Activated CD4-positive, alpha-beta memory T cell treated with anti-CD3 and anti-CD28 coated beads for 36 hours (primary cell): ENCODE results near the gene PTPN7. TPM values are rescaled to one million over a fixed set of nuclear protein-coding genes. Genes with fewer than 3 reads are reported as not detected.

Experiments
- CTCF ChIA-PET: fragments of 350-600 bp; sonication (Branson Sonifier 250); formaldehyde crosslinking; loops from one replicate; lab custom pipeline; 2021; ENCODE audit warnings: antibody characterized with exemption, inconsistent platforms; lab: Charles Lee
- POLR2A ChIA-PET: fragments of 350-600 bp; sonication (Branson Sonifier 250); formaldehyde crosslinking; loops from one replicate; lab custom pipeline; 2021; ENCODE audit warnings: antibody characterized with exemption; lab: Charles Lee
- DNase-seq: peaks from one replicate; pipeline ENCODE4 v3.0.0-alpha.2; 2020
- H3K27ac Mint-ChIP-seq: one replicate; pipeline ENCODE4 v1.8.0; 2021; ENCODE audit warnings: mixed read lengths
- H3K27me3 Mint-ChIP-seq: one replicate; pipeline ENCODE4 v1.8.0; 2021; ENCODE audit warnings: mixed read lengths
- H3K36me3 Mint-ChIP-seq: one replicate; pipeline ENCODE4 v1.8.0; 2021; ENCODE audit warnings: mixed read lengths
- H3K4me1 Mint-ChIP-seq: one replicate; pipeline ENCODE4 v1.8.0; 2021; ENCODE audit warnings: low read depth, mixed read lengths
- H3K4me3 Mint-ChIP-seq: one replicate; pipeline ENCODE4 v1.8.0; 2021; ENCODE audit warnings: mild to moderate bottlenecking, mixed read lengths
- H3K9me3 Mint-ChIP-seq: one replicate; pipeline ENCODE4 v1.8.0; 2021; ENCODE audit warnings: mixed read lengths
- intact Hi-C: fragments of 100-400 bp; cut with micrococcal nuclease; formaldehyde crosslinking; loops from one replicate; pipeline ENCODE4 v1.15.1; 2023
- total RNA-seq, 2 experiments: library from RNA; stranded (reverse); gene quantifications; one replicate each; pipeline ENCODE4 v1.2.3, GENCODE V29; 2021

PTPN7 gene
- 100 to 1,000 TPM; 197 to 199 TPM for total RNA-seq

- no peaks in the 10 kb centered on the region for H3K9me3 Mint-ChIP-seq
- no peaks in the 10 kb centered on the region for H3K27me3 Mint-ChIP-seq
- H3K4me1 Mint-ChIP-seq: peaks cover 73% of the 10 kb centered on the region
- H3K4me3 Mint-ChIP-seq: peak within 1 kb of the TSS; percentile 89
- peaks cover 38% of the 10 kb centered on the region for H3K36me3 Mint-ChIP-seq
- intact Hi-C loops: loop anchor here (1.0 to 10.0 kb wide), 4 partner anchors 15 to 724 kb away; partner anchors contain the start of genes PCAT6, RABIF and TIMM17A
- POLR2A ChIA-PET: interaction anchor here (0.9 to 5.6 kb wide), 4 partner anchors 13 to 188 kb away, joined by 3 to 57 read pairs (median 4); partner anchors contain the start of genes ARL8A, PPP1R12B and RNPEP
- peak within 1 kb of the TSS; percentile 97 for H3K27ac Mint-ChIP-seq
- DNase-seq: peak; percentile 96
- CTCF ChIA-PET: interaction anchor here (0.6 to 5.0 kb wide), 15 partner anchors 9 to 265 kb away, joined by 3 to 50 read pairs (median 6); partner anchors contain the start of genes LGR6 and UBE2T
Observed at GRCh38 chr1:202160377-202160940, at the start of gene PTPN7. Gene PTPN7 (minus strand): TSS chr1:202160602. CDS start chr1:202159402, 1,200 bp downstream.

- no peak overlapping the region for H3K27ac Mint-ChIP-seq
- no peak overlapping the region for H3K4me3 Mint-ChIP-seq
- no peaks in the 10 kb centered on the region for H3K4me1 Mint-ChIP-seq
- ChIA-PET POLR2A (no interaction called here), CTCF (interaction anchor here (1.3 kb wide), 1 partner anchor 16 kb away, joined by 3 read pairs; no protein-coding TSS in a partner anchor)
- H3K9me3 Mint-ChIP-seq: no peaks in the 10 kb centered on the region
- no peak for DNase-seq
- no peaks in the 10 kb centered on the region for H3K36me3 Mint-ChIP-seq
- H3K27me3 Mint-ChIP-seq: peaks cover 21% of the 10 kb centered on the region
- intact Hi-C loops: no loop called here
Observed at GRCh38 chr1:202208351-202208857, 48.0 kb upstream of the PTPN7 start.

- no peaks in the 10 kb centered on the region for H3K4me1 Mint-ChIP-seq
- CTCF ChIA-PET: interaction anchor here (1.3 kb wide), 1 partner anchor 15 kb away, joined by 3 read pairs; no protein-coding TSS in a partner anchor
- DNase-seq: no peak
- no peak overlapping the region for H3K27ac Mint-ChIP-seq
- no peaks in the 10 kb centered on the region for H3K36me3 Mint-ChIP-seq
- H3K9me3 Mint-ChIP-seq: no peaks in the 10 kb centered on the region
- intact Hi-C loops: no loop called here
- POLR2A ChIA-PET: no interaction called here
- peaks cover 10% of the 10 kb centered on the region for H3K27me3 Mint-ChIP-seq
- no peak overlapping the region for H3K4me3 Mint-ChIP-seq
Observed at GRCh38 chr1:202207292-202207691, 46.9 kb upstream of the PTPN7 start.

- intact Hi-C loops: no loop called here
- ChIA-PET POLR2A (no interaction called here), CTCF (interaction anchor here (1.0 to 1.3 kb wide), 4 partner anchors 9 to 110 kb away, joined by 4 to 9 read pairs (median 4); no protein-coding TSS in a partner anchor)
- H3K9me3 Mint-ChIP-seq: no peaks in the 10 kb centered on the region
- no peak for DNase-seq
- H3K4me3 Mint-ChIP-seq: no peak overlapping the region
- peaks cover 4% of the 10 kb centered on the region for H3K4me1 Mint-ChIP-seq
- no peaks in the 10 kb centered on the region for H3K36me3 Mint-ChIP-seq
- no peaks in the 10 kb centered on the region for H3K27me3 Mint-ChIP-seq
- H3K27ac Mint-ChIP-seq: no peak overlapping the region
Observed at GRCh38 chr1:202205523-202206190, 45.3 kb upstream of the PTPN7 start.

- Mint-ChIP-seq H3K27me3 (no peaks in the 10 kb centered on the region), H3K9me3 (no peaks in the 10 kb centered on the region), H3K4me1 (peaks cover 5% of the 10 kb centered on the region), H3K27ac (no peak overlapping the region), H3K36me3 (no peaks in the 10 kb centered on the region), H3K4me3 (no peak overlapping the region)
- ChIA-PET POLR2A (no interaction called here), CTCF (interaction anchor here (2.2 kb wide), 1 partner anchor 11 kb away, joined by 8 read pairs; the partner anchor contains the start of gene LGR6)
- intact Hi-C loops: no loop called here
- DNase-seq: no peak
Observed at GRCh38 chr1:202204065-202204464, 43.7 kb upstream of the PTPN7 start.

- intact Hi-C loops: no loop called here
- Mint-ChIP-seq H3K36me3 (no peaks in the 10 kb centered on the region), H3K27me3 (no peaks in the 10 kb centered on the region), H3K27ac (no peak overlapping the region), H3K9me3 (no peaks in the 10 kb centered on the region), H3K4me3 (no peak overlapping the region), H3K4me1 (peaks cover 8% of the 10 kb centered on the region)
- ChIA-PET POLR2A (no interaction called here), CTCF (interaction anchor here (0.6 to 2.2 kb wide), 3 partner anchors 11 to 132 kb away, joined by 3 to 8 read pairs (median 3); partner anchors contain the start of gene LGR6)
- DNase-seq: no peak
Observed at GRCh38 chr1:202203238-202204039, 43.0 kb upstream of the PTPN7 start.

- no peak for DNase-seq
- CTCF ChIA-PET: interaction anchor here (0.6 to 2.2 kb wide), 3 partner anchors 10 to 133 kb away, joined by 3 to 8 read pairs (median 3); partner anchors contain the start of gene LGR6
- H3K9me3 Mint-ChIP-seq: no peaks in the 10 kb centered on the region
- POLR2A ChIA-PET: no interaction called here
- intact Hi-C loops: no loop called here
- no peaks in the 10 kb centered on the region for H3K36me3 Mint-ChIP-seq
- H3K27ac Mint-ChIP-seq: no peak overlapping the region
- no peak overlapping the region for H3K4me3 Mint-ChIP-seq
- H3K27me3 Mint-ChIP-seq: no peaks in the 10 kb centered on the region
- peaks cover 11% of the 10 kb centered on the region for H3K4me1 Mint-ChIP-seq
Observed at GRCh38 chr1:202202500-202203168, 42.2 kb upstream of the PTPN7 start.

- intact Hi-C loops: no loop called here
- H3K4me3 Mint-ChIP-seq: no peak overlapping the region
- no peaks in the 10 kb centered on the region for H3K36me3 Mint-ChIP-seq
- H3K27me3 Mint-ChIP-seq: no peaks in the 10 kb centered on the region
- ChIA-PET POLR2A (no interaction called here), CTCF (interaction anchor here (1.3 to 2.8 kb wide), 2 partner anchors 13 to 114 kb away, joined by 5 to 16 read pairs; no protein-coding TSS in a partner anchor)
- H3K27ac Mint-ChIP-seq: no peak overlapping the region
- DNase-seq: no peak
- no peaks in the 10 kb centered on the region for H3K9me3 Mint-ChIP-seq
- H3K4me1 Mint-ChIP-seq: peaks cover 11% of the 10 kb centered on the region
Observed at GRCh38 chr1:202201971-202202370, 41.6 kb upstream of the PTPN7 start.

- H3K4me3 Mint-ChIP-seq: no peak overlapping the region
- peaks cover 11% of the 10 kb centered on the region for H3K4me1 Mint-ChIP-seq
- no peak for DNase-seq
- H3K27ac Mint-ChIP-seq: no peak overlapping the region
- no peaks in the 10 kb centered on the region for H3K36me3 Mint-ChIP-seq
- ChIA-PET CTCF (interaction anchor here (1.3 to 2.8 kb wide), 2 partner anchors 12 to 114 kb away, joined by 5 to 16 read pairs; no protein-coding TSS in a partner anchor), POLR2A (no interaction called here)
- H3K9me3 Mint-ChIP-seq: no peaks in the 10 kb centered on the region
- intact Hi-C loops: no loop called here
- no peaks in the 10 kb centered on the region for H3K27me3 Mint-ChIP-seq
Observed at GRCh38 chr1:202201266-202201665, 40.9 kb upstream of the PTPN7 start.

- no peak for DNase-seq
- no peaks in the 10 kb centered on the region for H3K36me3 Mint-ChIP-seq
- peaks cover 4% of the 10 kb centered on the region for H3K27me3 Mint-ChIP-seq
- no peak overlapping the region for H3K4me3 Mint-ChIP-seq
- H3K9me3 Mint-ChIP-seq: no peaks in the 10 kb centered on the region
- intact Hi-C loops: no loop called here
- peaks cover 11% of the 10 kb centered on the region for H3K4me1 Mint-ChIP-seq
- ChIA-PET POLR2A (no interaction called here), CTCF (interaction anchor here (1.3 to 2.8 kb wide), 3 partner anchors 11 to 115 kb away, joined by 4 to 16 read pairs (median 5); no protein-coding TSS in a partner anchor)
- no peak overlapping the region for H3K27ac Mint-ChIP-seq
Observed at GRCh38 chr1:202200669-202201068, 40.3 kb upstream of the PTPN7 start.

- Mint-ChIP-seq H3K27me3 (peaks cover 8% of the 10 kb centered on the region), H3K4me3 (no peak overlapping the region), H3K9me3 (no peaks in the 10 kb centered on the region), H3K27ac (no peak overlapping the region), H3K36me3 (no peaks in the 10 kb centered on the region), H3K4me1 (peaks cover 11% of the 10 kb centered on the region)
- CTCF ChIA-PET: interaction anchor here (0.7 to 2.8 kb wide), 5 partner anchors 11 to 117 kb away, joined by 3 to 16 read pairs (median 4); partner anchors contain the start of gene PTPN7
- DNase-seq: no peak
- POLR2A ChIA-PET: no interaction called here
- intact Hi-C loops: no loop called here
Observed at GRCh38 chr1:202200112-202200548, 39.7 kb upstream of the PTPN7 start.
